ENCODE data around the gene F5. TPM values are rescaled to one million over a fixed set of nuclear protein-coding genes. Genes with fewer than 3 reads are reported as not detected.

Gene F5
- total RNA-seq, 1 donor: not detected

DNA sequence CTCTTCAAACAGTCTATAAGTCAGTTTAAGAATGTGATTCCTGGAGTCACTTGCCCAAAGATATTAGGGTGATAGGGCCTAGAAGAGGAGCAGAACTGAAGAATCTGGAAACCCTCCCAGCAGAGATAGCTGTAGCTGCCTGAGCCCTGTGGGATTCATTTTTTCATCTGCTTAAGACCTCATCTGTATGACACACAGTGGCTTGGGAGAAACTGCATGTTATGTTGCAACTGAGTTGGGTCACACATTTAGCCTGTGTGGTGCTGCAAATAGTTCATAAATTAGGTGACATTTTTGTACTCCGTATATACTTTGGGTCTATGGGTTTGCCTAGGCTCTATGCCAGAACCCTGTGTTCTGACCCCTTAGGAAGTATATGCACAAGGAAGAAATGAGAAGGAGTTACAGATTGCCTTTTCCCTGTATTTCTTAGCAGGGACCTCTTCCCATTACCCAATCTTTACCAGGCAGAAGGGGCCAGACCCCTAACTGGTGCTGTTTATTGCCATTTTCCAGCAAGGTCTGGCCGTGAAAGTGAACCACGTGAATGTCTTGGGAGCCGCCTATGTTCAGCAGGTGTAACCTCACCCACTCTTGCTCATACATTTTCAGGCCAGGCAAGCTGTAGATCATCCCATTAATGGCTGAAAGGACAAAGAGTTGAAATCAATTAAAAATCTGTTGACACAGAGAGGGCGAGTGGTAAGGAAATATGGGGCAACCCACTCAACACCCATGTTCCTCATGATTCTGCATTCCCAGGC, 58.6 kb downstream of the F5 start:
- no peaks in the 10 kb centered on the region for H3K36me3 ChIP-seq (ENCODE audit: insufficient read depth, low read length)
- no peak overlapping the region for H3K27ac ChIP-seq (ENCODE audit: low read depth, low read length)
- H4K20me1 ChIP-seq (ENCODE audit: insufficient read depth, low read length): no peaks in the 10 kb centered on the region
- no peak overlapping the region for H3K4me2 ChIP-seq (ENCODE audit: insufficient read depth, low read length)
- peaks cover 4% of the 10 kb centered on the region for H3K27me3 ChIP-seq (ENCODE audit: insufficient read depth, low read length)
- DNase-seq (ENCODE audit: insufficient read length, low spot score, missing footprints): no peak
- no peak overlapping the region for H2AFZ ChIP-seq (ENCODE audit: low read length)
- H3K79me2 ChIP-seq (ENCODE audit: insufficient read depth, low read length): no peaks in the 10 kb centered on the region
- no peak overlapping the region for H3K4me3 ChIP-seq (ENCODE audit: insufficient read depth, low read length)
- H3K9me3 ChIP-seq (ENCODE audit: low read depth, low read length): no peaks in the 10 kb centered on the region
- TF ChIP-seq, protein P1, sequence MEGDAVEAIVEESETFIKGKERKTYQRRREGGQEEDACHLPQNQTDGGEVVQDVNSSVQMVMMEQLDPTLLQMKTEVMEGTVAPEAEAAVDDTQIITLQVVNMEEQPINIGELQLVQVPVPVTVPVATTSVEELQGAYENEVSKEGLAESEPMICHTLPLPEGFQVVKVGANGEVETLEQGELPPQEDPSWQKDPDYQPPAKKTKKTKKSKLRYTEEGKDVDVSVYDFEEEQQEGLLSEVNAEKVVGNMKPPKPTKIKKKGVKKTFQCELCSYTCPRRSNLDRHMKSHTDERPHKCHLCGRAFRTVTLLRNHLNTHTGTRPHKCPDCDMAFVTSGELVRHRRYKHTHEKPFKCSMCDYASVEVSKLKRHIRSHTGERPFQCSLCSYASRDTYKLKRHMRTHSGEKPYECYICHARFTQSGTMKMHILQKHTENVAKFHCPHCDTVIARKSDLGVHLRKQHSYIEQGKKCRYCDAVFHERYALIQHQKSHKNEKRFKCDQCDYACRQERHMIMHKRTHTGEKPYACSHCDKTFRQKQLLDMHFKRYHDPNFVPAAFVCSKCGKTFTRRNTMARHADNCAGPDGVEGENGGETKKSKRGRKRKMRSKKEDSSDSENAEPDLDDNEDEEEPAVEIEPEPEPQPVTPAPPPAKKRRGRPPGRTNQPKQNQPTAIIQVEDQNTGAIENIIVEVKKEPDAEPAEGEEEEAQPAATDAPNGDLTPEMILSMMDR (IDR thresholded peaks at IDR 0.05; ENCODE audit: extremely low read depth, low read depth, low read length): no peak
- no peaks in the 10 kb centered on the region for H3K4me1 ChIP-seq (ENCODE audit: insufficient read depth, low read length)

DNA sequence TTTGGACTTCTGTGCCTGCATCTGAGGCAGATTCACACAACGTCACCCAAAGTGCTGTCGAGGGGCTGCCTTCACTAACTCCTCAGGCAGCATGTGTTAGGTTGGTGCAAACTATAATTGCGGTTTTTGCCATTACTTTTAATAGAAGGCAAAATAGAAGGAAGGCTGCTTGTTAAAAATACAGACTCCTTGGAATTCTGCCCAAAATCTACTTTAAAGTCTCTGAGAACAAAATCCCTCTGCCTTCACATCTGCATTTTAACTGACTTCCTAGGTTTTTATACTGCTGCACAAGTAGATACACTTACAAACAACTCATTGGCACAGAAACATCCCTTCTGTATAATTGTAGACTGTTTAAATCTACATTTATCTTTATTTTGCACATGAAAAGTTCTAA, 59.3 kb downstream of the F5 start:
- Histone ChIP-seq H3K27me3 (ENCODE audit: insufficient read depth, low read length) (peaks cover 4% of the 10 kb centered on the region), H3K4me2 (ENCODE audit: insufficient read depth, low read length) (no peak overlapping the region), H3K79me2 (ENCODE audit: insufficient read depth, low read length) (no peaks in the 10 kb centered on the region), H2AFZ (ENCODE audit: low read length) (no peak overlapping the region), H3K36me3 (ENCODE audit: insufficient read depth, low read length) (no peaks in the 10 kb centered on the region), H3K9me3 (ENCODE audit: low read depth, low read length) (no peaks in the 10 kb centered on the region), H3K4me3 (ENCODE audit: insufficient read depth, low read length) (no peak overlapping the region), H3K27ac (ENCODE audit: low read depth, low read length) (no peak overlapping the region), H4K20me1 (ENCODE audit: insufficient read depth, low read length) (no peaks in the 10 kb centered on the region), H3K4me1 (ENCODE audit: insufficient read depth, low read length) (no peaks in the 10 kb centered on the region)
- TF ChIP-seq, protein P1 (IDR thresholded peaks at IDR 0.05; ENCODE audit: extremely low read depth, low read depth, low read length): no peak
- no peak for DNase-seq (ENCODE audit: insufficient read length, low spot score, missing footprints)

DNA sequence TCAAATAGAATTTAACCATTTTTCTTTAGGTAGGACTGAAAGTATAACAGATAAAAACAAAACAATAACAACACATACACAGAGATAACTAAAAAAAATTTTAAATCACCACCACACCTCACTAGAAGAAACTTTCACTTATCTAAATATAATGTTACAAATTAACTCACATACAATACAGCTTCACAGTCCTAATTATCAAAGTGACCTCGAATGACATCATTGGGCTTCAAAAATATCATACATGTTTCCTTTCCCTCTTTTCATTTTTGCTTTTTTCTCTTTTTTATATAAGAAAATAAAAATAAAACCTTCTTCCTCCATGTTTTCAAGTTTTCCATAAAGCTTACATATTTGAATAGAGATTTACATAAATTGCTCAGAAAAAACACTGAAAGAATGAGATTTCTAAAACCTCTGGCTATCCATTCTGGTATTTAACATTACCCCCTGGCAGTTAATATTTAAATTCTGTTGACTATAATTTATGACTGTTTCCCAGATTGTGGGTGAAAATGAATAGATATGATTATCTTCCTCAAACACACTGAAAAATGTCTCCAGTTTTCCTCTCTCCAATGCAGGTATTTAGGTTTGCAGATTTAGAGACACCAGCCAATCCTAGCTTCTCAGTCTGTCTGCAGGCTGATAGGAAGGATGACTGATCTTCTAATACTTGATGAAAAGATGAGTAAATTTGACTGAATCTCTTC, 60.0 kb downstream of the F5 start:
- no peaks in the 10 kb centered on the region for H4K20me1 ChIP-seq (ENCODE audit: insufficient read depth, low read length)
- H2AFZ ChIP-seq (ENCODE audit: low read length): no peak overlapping the region
- no peaks in the 10 kb centered on the region for H3K4me1 ChIP-seq (ENCODE audit: insufficient read depth, low read length)
- H3K27me3 ChIP-seq (ENCODE audit: insufficient read depth, low read length): no peaks in the 10 kb centered on the region
- H3K79me2 ChIP-seq (ENCODE audit: insufficient read depth, low read length): no peaks in the 10 kb centered on the region
- TF ChIP-seq, protein P1 (IDR thresholded peaks at IDR 0.05; ENCODE audit: extremely low read depth, low read depth, low read length): no peak
- no peak for DNase-seq (ENCODE audit: insufficient read length, low spot score, missing footprints)
- H3K36me3 ChIP-seq (ENCODE audit: insufficient read depth, low read length): no peaks in the 10 kb centered on the region
- H3K4me2 ChIP-seq (ENCODE audit: insufficient read depth, low read length): no peak overlapping the region
- H3K27ac ChIP-seq (ENCODE audit: low read depth, low read length): no peak overlapping the region
- H3K4me3 ChIP-seq (ENCODE audit: insufficient read depth, low read length): no peak overlapping the region
- H3K9me3 ChIP-seq (ENCODE audit: low read depth, low read length): no peaks in the 10 kb centered on the region

DNA sequence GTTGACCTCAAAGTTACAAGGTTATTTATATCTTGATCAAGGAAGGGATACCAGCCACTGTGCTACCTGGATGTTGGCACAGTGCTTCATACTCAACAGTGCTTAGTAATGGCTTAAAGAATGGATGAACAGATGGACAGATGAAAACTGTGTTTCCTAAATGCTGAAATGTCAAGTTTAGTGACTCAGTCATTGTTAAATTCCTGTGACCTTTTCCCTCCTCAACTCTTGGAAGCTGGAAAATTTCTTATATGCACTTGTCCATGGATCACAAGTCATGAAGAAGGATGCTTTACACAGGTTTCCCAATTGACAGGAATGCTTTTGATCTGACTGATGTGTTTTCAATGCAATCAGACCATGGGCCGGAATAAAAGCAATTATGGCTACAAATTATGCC, 60.9 kb downstream of the F5 start:
- no peak overlapping the region for H3K4me2 ChIP-seq (ENCODE audit: insufficient read depth, low read length)

More for the DNA sequence above, 60.9 kb downstream of the F5 start:
- Histone ChIP-seq H3K4me3 (ENCODE audit: insufficient read depth, low read length) (no peak overlapping the region), H3K4me1 (ENCODE audit: insufficient read depth, low read length) (no peaks in the 10 kb centered on the region), H4K20me1 (ENCODE audit: insufficient read depth, low read length) (no peaks in the 10 kb centered on the region), H3K27me3 (ENCODE audit: insufficient read depth, low read length) (no peaks in the 10 kb centered on the region), H3K79me2 (ENCODE audit: insufficient read depth, low read length) (no peaks in the 10 kb centered on the region), H2AFZ (ENCODE audit: low read length) (no peak overlapping the region), H3K36me3 (ENCODE audit: insufficient read depth, low read length) (no peaks in the 10 kb centered on the region), H3K27ac (ENCODE audit: low read depth, low read length) (no peak overlapping the region), H3K9me3 (ENCODE audit: low read depth, low read length) (no peaks in the 10 kb centered on the region)
- TF ChIP-seq, protein P1 (IDR thresholded peaks at IDR 0.05; ENCODE audit: extremely low read depth, low read depth, low read length): no peak
- no peak for DNase-seq (ENCODE audit: insufficient read length, low spot score, missing footprints)

All from osteoblast (primary cell).